HG02759 (cell line): Measurements from ENCODE around the gene FAM217B.
"Not testable (repeated sequence)": the region's sequence is repeated elsewhere in the genome, so short reads cannot be mapped to it uniquely, and the experiment has no call there.

Experiments used
- ATAC-seq: cut with Tn5 transposase; IDR thresholded peaks from one replicate; pipeline ENCODE4 v1.9.1; 2021; ENCODE audit warnings: mild to moderate bottlenecking, moderate library complexity; ENCODE audit not compliant: unreplicated experiment

FAM217B gene

GRCh38 chr20:59938221-59938620, 2.0 kb upstream of the FAM217B start:
- ATAC-seq = no peak

- ATAC-seq = no peak
Observed at GRCh38 chr20:59938696-59939051, 1.5 kb upstream of the FAM217B start.

- ATAC-seq = peak; percentile 27
Observed at GRCh38 chr20:59939052-59939878, 924 bp upstream of the FAM217B start.

- ATAC-seq = peak; percentile 36
Observed at GRCh38 chr20:59939879-59940128, 385 bp upstream of the FAM217B start.

- peak; percentile 3 for ATAC-seq
Observed at GRCh38 chr20:59940956-59941294, 736 bp downstream of the FAM217B start.

- no peak for ATAC-seq
Observed at GRCh38 chr20:59942245-59942644, 2.1 kb downstream of the FAM217B start.

GRCh38 chr20:59944726-59945125, 4.5 kb downstream of the FAM217B start:
- no peak for ATAC-seq

- ATAC-seq = no peak
Observed at GRCh38 chr20:59945175-59945574, 5.0 kb downstream of the FAM217B start.

- no peak for ATAC-seq
Observed at GRCh38 chr20:59945731-59946130, 5.5 kb downstream of the FAM217B start.

GRCh38 chr20:59947376-59947775, 7.2 kb downstream of the FAM217B start:
- no peak for ATAC-seq

GRCh38 chr20:59948212-59948611, 8.0 kb downstream of the FAM217B start:
- no peak for ATAC-seq

GRCh38 chr20:59948828-59949720, 8.9 kb downstream of the FAM217B start:
- peak; percentile 59 for ATAC-seq

GRCh38 chr20:59949911-59950310, 9.7 kb downstream of the FAM217B start:
- no peak for ATAC-seq

GRCh38 chr20:59954718-59955117, 14.5 kb downstream of the FAM217B start:
- ATAC-seq = no peak

- no peak for ATAC-seq
Observed at GRCh38 chr20:59955131-59955796, 15.1 kb downstream of the FAM217B start.

- not testable (repeated sequence) for ATAC-seq
Observed at GRCh38 chr20:59957568-59957967, 17.4 kb downstream of the FAM217B start.

- no peak for ATAC-seq
Observed at GRCh38 chr20:59958123-59958522, 17.9 kb downstream of the FAM217B start, which contains the start of gene CDH26. Gene CDH26, plus strand, starts transcription at chr20:59958423. Its CDS starts 304 bp downstream, at chr20:59958727.

- no peak for ATAC-seq
Observed at GRCh38 chr20:59958626-59959025, 18.4 kb downstream of the FAM217B start.

- no peak for ATAC-seq
Observed at GRCh38 chr20:59961423-59961822, 21.2 kb downstream of the FAM217B start.

- ATAC-seq = no peak
Observed at GRCh38 chr20:59962155-59962554, 22.0 kb downstream of the FAM217B start.

GRCh38 chr20:59966428-59966827, 26.2 kb downstream of the FAM217B start:
- no peak for ATAC-seq

GRCh38 chr20:59971428-59971827, 31.2 kb downstream of the FAM217B start:
- ATAC-seq = no peak
